ENCODE measurements around the gene OR6X1. TPM values are rescaled to one million over a fixed set of nuclear protein-coding genes. Genes with fewer than 3 reads are reported as not detected.

OR6X1 gene
- total RNA-seq: not detected in 2 replicates

GRCh38 chr11:123754101-123754568, at the start of gene OR6X1:
Gene OR6X1, minus strand, starts transcription at chr11:123754518. Its CDS starts 0 bp downstream, at chr11:123754518.

GRCh38 chr11:123741159-123742030, 12.9 kb downstream of the OR6X1 start, which contains the start of gene ZNF202:
Gene ZNF202, minus strand, starts transcription at chr11:123741660. Its CDS starts 10,772 bp downstream, at chr11:123730888.

Other genes starting within 250 kb of the OR6X1 start
- gene SCN3B, start 99.9 kb downstream of the OR6X1 start, total RNA-seq: under 0.01 TPM in 2 replicates
- 3.9 and 4.6 TPM in 2 replicates for gene ZNF202, start 12.9 kb downstream of the OR6X1 start, total RNA-seq
- gene OR6M1, start 51.8 kb upstream of the OR6X1 start, total RNA-seq: not detected in 2 replicates
- not detected in 2 replicates for gene TMEM225, start 131.2 kb upstream of the OR6X1 start, total RNA-seq
- not detected in 2 replicates for gene OR8D4, start 147.6 kb upstream of the OR6X1 start, total RNA-seq
- gene OR4D5, start 185.1 kb upstream of the OR6X1 start, total RNA-seq: not detected in 2 replicates
- gene OR6T1, start 189.3 kb upstream of the OR6X1 start, total RNA-seq: not detected in 2 replicates
- not detected in 2 replicates for gene OR10S1, start 223.3 kb upstream of the OR6X1 start, total RNA-seq
- gene OR10G6, start 240.6 kb upstream of the OR6X1 start, total RNA-seq: not detected in 2 replicates